H1 (cell line): ENCODE measurements around the gene LRRC9. TPM values are rescaled to one million over a fixed set of nuclear protein-coding genes. Genes with fewer than 3 reads are reported as not detected.

ENCODE experiments used
- CTCF ChIA-PET: fragments of 300-600 bp; sonication (Branson Sonifier 250); formaldehyde crosslinking; loops from one replicate; lab custom pipeline; 2021; ENCODE audit not compliant: partially characterized antibody; lab: Charles Lee
- POLR2A ChIA-PET: fragments of 300-600 bp; sonication (Branson Sonifier 250); formaldehyde crosslinking; loops from one replicate; lab custom pipeline; 2021; ENCODE audit warnings: inconsistent platforms; ENCODE audit not compliant: partially characterized antibody; lab: Charles Lee
- DNase-seq, 2 experiments: peaks; one replicate each; pipeline versions ENCODE4 v3.0.0 to v3.0.0-alpha.2; 2010 to 2022; ENCODE audit warnings: low spot score in 2 of 2, low read depth in 1 of 2, mixed read lengths in 1 of 2
- FAIRE-seq: peaks from 2 replicates; lab custom pipeline; 2011; peaks lifted over from hg19 to GRCh38; lab: Jason Lieb, UNC
- H2AFZ ChIP-seq: 2 replicates; pipeline ENCODE4 v1.8.1; 2012; ENCODE audit warnings: low read length, inconsistent platforms
- H2AK5ac ChIP-seq: 2 replicates; pipeline ENCODE4 v1.6.1; 2013; ENCODE audit warnings: low read depth, low read length
- H2BK120ac ChIP-seq: replicated peaks from 2 replicates; pipeline ENCODE3; 2013; ENCODE audit warnings: low read depth, low read length, inconsistent platforms
- H2BK12ac ChIP-seq: 2 replicates; pipeline ENCODE4 v1.6.1; 2013; ENCODE audit warnings: low read depth, low read length
- H2BK15ac ChIP-seq: 2 replicates; pipeline ENCODE4 v1.6.1; 2013; ENCODE audit warnings: low read length
- H2BK20ac ChIP-seq: 2 replicates; pipeline ENCODE4 v1.6.1; 2013; ENCODE audit warnings: low read length
- H2BK5ac ChIP-seq: 2 replicates; pipeline ENCODE4 v1.6.1; 2013; ENCODE audit warnings: low read depth, low read length
- H3K14ac ChIP-seq: 2 replicates; pipeline ENCODE4 v1.6.1; 2013; ENCODE audit warnings: inconsistent platforms; ENCODE audit not compliant: insufficient read length
- H3K18ac ChIP-seq: 2 replicates; pipeline ENCODE4 v1.6.1; 2013; ENCODE audit warnings: low read length; ENCODE audit errors: extremely low read depth
- H3K23ac ChIP-seq: 2 replicates; pipeline ENCODE4 v1.6.1; 2013; ENCODE audit warnings: inconsistent platforms; ENCODE audit not compliant: insufficient read length
- H3K23me2 ChIP-seq: 2 replicates; pipeline ENCODE4 v1.6.1; 2013; ENCODE audit warnings: low read depth, low read length
- H3K27ac ChIP-seq: 2 replicates; pipeline ENCODE4 v1.6.1; 2011; ENCODE audit warnings: low read depth, low read length, inconsistent platforms
- H3K27me3 ChIP-seq, 4 experiments: replicated peaks in 1 of 4; 1 replicate in 1 of 4; 2 replicates in 3 of 4; pipeline versions ENCODE4 v1.6.1 to v1.8.1; 2011 to 2013; ENCODE audit warnings: low read length in 3 of 4, mild to moderate bottlenecking in 3 of 4, inconsistent platforms in 2 of 4, mixed read lengths in 2 of 4, moderate library complexity in 1 of 4; ENCODE audit not compliant: control insufficient read depth in 3 of 4, insufficient read depth in 3 of 4; ENCODE audit errors: extremely low read depth in 1 of 4
- H3K36me3 ChIP-seq, 4 experiments: 2 replicates each; pipeline versions ENCODE4 v1.6.1 to v1.8.1; 2011 to 2013; ENCODE audit warnings: mild to moderate bottlenecking in 4 of 4, low read length in 3 of 4, moderate library complexity in 2 of 4, control low read depth in 1 of 4, inconsistent platforms in 1 of 4; ENCODE audit not compliant: insufficient read depth in 4 of 4, control insufficient read depth in 2 of 4
- H3K4ac ChIP-seq: replicated peaks from 2 replicates; pipeline ENCODE3; 2013; ENCODE audit warnings: low read length, low read depth, mixed read lengths, inconsistent platforms; ENCODE audit not compliant: insufficient read length
- H3K4me1 ChIP-seq, 4 experiments: replicated peaks in 1 of 4; 1 replicate in 1 of 4; 2 replicates in 3 of 4; pipeline versions ENCODE4 v1.6.1 to v1.8.1; 2011 to 2013; ENCODE audit warnings: low read length in 3 of 4, inconsistent platforms in 2 of 4, mixed read lengths in 1 of 4; ENCODE audit not compliant: insufficient read depth in 4 of 4, control insufficient read depth in 3 of 4
- H3K4me2 ChIP-seq, 2 experiments: 2 replicates each; pipeline versions ENCODE4 v1.6.1 to v1.8.1; 2011 to 2013; ENCODE audit warnings: low read depth in 2 of 2, low read length in 2 of 2, control low read depth in 1 of 2, inconsistent platforms in 1 of 2, mild to moderate bottlenecking in 1 of 2; ENCODE audit not compliant: insufficient read depth in 1 of 2
- H3K4me3 ChIP-seq, 4 experiments: fragments of 200-600, 300-600 bp in 1 of 4; sonication (generic), shearing (Covaris generic), sonication (Bioruptor Twin) in 1 of 4; 2 replicates each; pipeline versions ENCODE4 v1.5.1 to v1.8.1; 2011 to 2016; ENCODE audit warnings: low read length in 4 of 4, low read depth in 3 of 4, control low read depth in 2 of 4, inconsistent platforms in 2 of 4, mild to moderate bottlenecking in 2 of 4, mixed read lengths in 1 of 4, moderate library complexity in 1 of 4; ENCODE audit not compliant: insufficient read depth in 2 of 4; ENCODE audit errors: extremely low read depth in 1 of 4
- H3K56ac ChIP-seq: replicated peaks from 2 replicates; pipeline ENCODE3; 2013; ENCODE audit warnings: low read depth, mild to moderate bottlenecking, mixed read lengths, low read length, inconsistent platforms; ENCODE audit not compliant: insufficient read length
- H3K79me1 ChIP-seq: 2 replicates; pipeline ENCODE4 v1.6.1; 2013; ENCODE audit warnings: low read depth, low read length, control low read depth
- H3K79me2 ChIP-seq, 2 experiments: 2 replicates each; pipeline versions ENCODE4 v1.6.1 to v1.8.1; 2012 to 2013; ENCODE audit warnings: low read length in 2 of 2, mild to moderate bottlenecking in 2 of 2, inconsistent platforms in 1 of 2; ENCODE audit not compliant: insufficient read depth in 2 of 2, control insufficient read depth in 1 of 2
- H3K9ac ChIP-seq, 4 experiments: replicated peaks in 1 of 4; 1 replicate in 1 of 4; 2 replicates in 3 of 4; pipeline versions ENCODE4 v1.6.1 to v1.8.1; 2011 to 2013; ENCODE audit warnings: low read depth in 3 of 4, low read length in 3 of 4, control low read depth in 2 of 4, mild to moderate bottlenecking in 2 of 4, moderate library complexity in 2 of 4, inconsistent platforms in 1 of 4; ENCODE audit errors: extremely low read depth in 1 of 4
- H3K9me3 ChIP-seq, 2 experiments: 2 replicates each; pipeline versions ENCODE4 v1.6.1 to v1.8.1; 2012 to 2013; ENCODE audit warnings: mild to moderate bottlenecking in 2 of 2, moderate library complexity in 2 of 2, control low read depth in 1 of 2, inconsistent platforms in 1 of 2, low read depth in 1 of 2, low read length in 1 of 2, mixed read lengths in 1 of 2; ENCODE audit not compliant: insufficient read depth in 2 of 2
- H4K20me1 ChIP-seq, 2 experiments: replicated peaks in 1 of 2; 2 replicates each; pipeline versions ENCODE3 to v1.8.1; 2011 to 2013; ENCODE audit warnings: inconsistent platforms in 2 of 2, low read length in 2 of 2, mild to moderate bottlenecking in 1 of 2; ENCODE audit not compliant: insufficient read depth in 2 of 2, control insufficient read depth in 1 of 2
- H4K5ac ChIP-seq: 2 replicates; pipeline ENCODE4 v1.6.1; 2013; ENCODE audit warnings: low read length, low read depth, mixed read lengths, inconsistent platforms; ENCODE audit not compliant: insufficient read length
- H4K8ac ChIP-seq: 2 replicates; pipeline ENCODE4 v1.8.0; 2013; ENCODE audit warnings: mild to moderate bottlenecking, moderate library complexity, low read length, inconsistent platforms; ENCODE audit not compliant: insufficient read depth; ENCODE audit errors: extremely low read depth
- H4K91ac ChIP-seq: replicated peaks from 2 replicates; pipeline ENCODE3; 2013; ENCODE audit warnings: low read length, mixed read lengths, inconsistent platforms; ENCODE audit not compliant: insufficient read length
- ASH2L ChIP-seq: fragments of 200-600, 300-600 bp; sonication (generic); IDR thresholded peaks from one replicate; pipeline ENCODE4 v1.7.1; 2017; ENCODE audit warnings: low read length
- HDAC2 ChIP-seq, 2 experiments: fragments of 300-600 bp in 1 of 2; sonication (generic) in 1 of 2; IDR thresholded peaks; 2 replicates each; pipeline ENCODE4 v1.6.1; 2011 to 2012; ENCODE audit warnings: low read depth in 2 of 2, low read length in 2 of 2, mild to moderate bottlenecking in 2 of 2, moderate library complexity in 2 of 2, borderline replicate concordance in 1 of 2, inconsistent platforms in 1 of 2
- POU5F1 ChIP-seq: IDR thresholded peaks from 2 replicates; pipeline ENCODE4 v1.6.1; 2011; ENCODE audit warnings: low read depth, mild to moderate bottlenecking, low read length, moderate library complexity
- TAF1 ChIP-seq: IDR thresholded peaks from 2 replicates; pipeline ENCODE4 v1.6.1; 2011; ENCODE audit warnings: mild to moderate bottlenecking, low read depth, low read length
- WGBS, 2 experiments: shearing (Covaris generic) in 1 of 2; methylation state at CpG; one replicate each; pipeline versions ENCODE4 v1.1.6 to v1.1.7; 2013 to 2015; ENCODE audit warnings: low lambda C conversion rate in 2 of 2, mixed read lengths in 2 of 2, inconsistent platforms in 1 of 2, low coverage in 1 of 2, missing lambda C conversion rate in 1 of 2; ENCODE audit not compliant: insufficient replicate concordance in 2 of 2, insufficient coverage in 1 of 2, insufficient read length in 1 of 2; ENCODE audit errors: extremely low coverage in 1 of 2, missing lambda C conversion rate in 1 of 2; 5-methylcytosine and 5-hydroxymethylcytosine counted together
- polyA plus RNA-seq, 7 experiments: library from polyadenylated mRNA; depleted of rRNA in 3 of 7; stranded (reverse) in 5 of 7; unstranded in 2 of 7; fragments of >200 nt in 5 of 7; fragments of 200-250 nt in 2 of 7; gene quantifications; 1 replicate in 5 of 7; 2 replicates in 1 of 7; 4 replicates in 1 of 7; pipeline versions ENCODE4 v1.2.1 to v1.2.3, GENCODE V29; 2011 to 2013; ENCODE audit warnings: missing spikeins in 2 of 7, mixed read lengths in 2 of 7
- total RNA-seq: library from RNA; stranded (reverse); fragmentation: NEBNext Ultra II Directional; extraction: Animal tissue kit (Norgen Biotek cat#: 25700); gene quantifications from 2 replicates; pipeline ENCODE4 v1.2.1, GENCODE V29; 2021

The LRRC9 gene
- total and polyA plus RNA-seq, 2 of the 8 experiments (the other 6 are each of a cell fraction or from before 2014, with no cell fraction given) = 0.12 to 0.84 TPM

GRCh38 chr14:60111732-60112131 lies 191.8 kb downstream of the LRRC9 start:
- Histone ChIP-seq H2BK15ac (no peak overlapping the region), H3K4me3 (no peak overlapping the region), H3K9ac (no peak overlapping the region), H2BK5ac (no peak overlapping the region), H3K18ac (no peak overlapping the region), H3K4me2 (no peak overlapping the region), H2AK5ac (no peak overlapping the region), H2AFZ (no peak overlapping the region), H4K8ac (no peak overlapping the region), H3K23me2 (no peaks in the 10 kb centered on the region), H4K20me1 (peaks cover 0 to 2% of the 10 kb centered on the region in 2 experiments), H3K79me2 (peaks cover 0 to 24% of the 10 kb centered on the region in 2 experiments; a peak in 2 of 4 replicates), H3K79me1 (no peaks in the 10 kb centered on the region; the same call in 1 of the 2 replicates), H2BK120ac (no peak overlapping the region), H2BK20ac (no peak overlapping the region), H3K56ac (no peak overlapping the region), H3K4me1 (no peaks in the 10 kb centered on the region), H3K27ac (no peak overlapping the region), H4K91ac (no peak overlapping the region), H3K9me3 (no peaks in the 10 kb centered on the region), H3K4ac (no peak overlapping the region), H3K23ac (no peak overlapping the region), H2BK12ac (no peak overlapping the region), H3K36me3 (peaks cover 0 to 28% (median 4%) of the 10 kb centered on the region in 4 experiments; a peak in 5 of 8 replicates), H3K14ac (no peak overlapping the region), H4K5ac (no peak overlapping the region), H3K27me3 (no peaks in the 10 kb centered on the region)
- ChIA-PET CTCF (interaction anchor here (0.8 to 1.2 kb wide), 2 partner anchors 18 to 72 kb away, joined by 3 to 4 read pairs; no protein-coding TSS in a partner anchor), POLR2A (no interaction called here)
- 100% methylated on average over 2 of the region's 2 CpGs; no CpG with 5 or more reads in 1 of the 2 experiments for WGBS, 2 experiments
- DNase-seq (no peak), FAIRE-seq (no peak)
- no peak for TF ChIP-seq ASH2L
- no peak for TF ChIP-seq POU5F1
- no peak for TF ChIP-seq HDAC2 (IDR thresholded peaks at IDR 0.05; ENCODE audit: borderline replicate concordance in 1 of 2, low read depth in 2 of 2, low read length in 2 of 2)
- TF ChIP-seq TAF1 = no peak
